ENCODE measurements around the gene PCDH19.

PCDH19 gene

GRCh38 chrX:100263650-100264049, 146.4 kb downstream of the PCDH19 start:
- TF ChIP-seq, protein P1, sequence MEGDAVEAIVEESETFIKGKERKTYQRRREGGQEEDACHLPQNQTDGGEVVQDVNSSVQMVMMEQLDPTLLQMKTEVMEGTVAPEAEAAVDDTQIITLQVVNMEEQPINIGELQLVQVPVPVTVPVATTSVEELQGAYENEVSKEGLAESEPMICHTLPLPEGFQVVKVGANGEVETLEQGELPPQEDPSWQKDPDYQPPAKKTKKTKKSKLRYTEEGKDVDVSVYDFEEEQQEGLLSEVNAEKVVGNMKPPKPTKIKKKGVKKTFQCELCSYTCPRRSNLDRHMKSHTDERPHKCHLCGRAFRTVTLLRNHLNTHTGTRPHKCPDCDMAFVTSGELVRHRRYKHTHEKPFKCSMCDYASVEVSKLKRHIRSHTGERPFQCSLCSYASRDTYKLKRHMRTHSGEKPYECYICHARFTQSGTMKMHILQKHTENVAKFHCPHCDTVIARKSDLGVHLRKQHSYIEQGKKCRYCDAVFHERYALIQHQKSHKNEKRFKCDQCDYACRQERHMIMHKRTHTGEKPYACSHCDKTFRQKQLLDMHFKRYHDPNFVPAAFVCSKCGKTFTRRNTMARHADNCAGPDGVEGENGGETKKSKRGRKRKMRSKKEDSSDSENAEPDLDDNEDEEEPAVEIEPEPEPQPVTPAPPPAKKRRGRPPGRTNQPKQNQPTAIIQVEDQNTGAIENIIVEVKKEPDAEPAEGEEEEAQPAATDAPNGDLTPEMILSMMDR (IDR thresholded peaks at IDR 0.05; ENCODE audit: low read depth, low read length) = no peak
- H3K4me3 ChIP-seq (ENCODE audit: low read depth, low read length) = no peak overlapping the region

- no peak overlapping the region for H3K4me3 ChIP-seq (ENCODE audit: low read depth, low read length)
- TF ChIP-seq, protein P1 (IDR thresholded peaks at IDR 0.05; ENCODE audit: low read depth, low read length) = no peak
Measured at GRCh38 chrX:100248885-100249493, 161.1 kb downstream of the PCDH19 start.

GRCh38 chrX:100247826-100248225, 162.2 kb downstream of the PCDH19 start:
- H3K4me3 ChIP-seq (ENCODE audit: low read depth, low read length) = no peak overlapping the region
- TF ChIP-seq, protein P1 (IDR thresholded peaks at IDR 0.05; ENCODE audit: low read depth, low read length) = no peak

DNA sequence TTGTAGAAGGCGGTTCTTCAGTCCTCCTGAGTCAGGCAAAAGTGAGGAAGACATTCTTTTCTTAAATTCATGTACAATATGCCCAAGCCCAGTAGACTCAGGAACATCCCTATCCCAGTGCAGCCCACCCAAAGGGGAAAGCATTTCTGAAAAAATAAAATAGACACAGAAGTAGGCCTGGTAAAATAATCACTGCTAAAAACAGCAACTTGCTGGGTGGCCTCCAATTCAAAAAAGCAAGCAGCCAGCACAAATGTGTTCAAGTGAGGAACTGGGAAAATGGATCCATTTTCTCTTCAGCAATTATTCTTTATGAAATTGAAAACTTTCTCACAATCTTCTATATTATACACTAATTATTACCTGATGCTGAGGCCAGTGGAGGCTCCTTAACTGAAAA, 165.4 kb downstream of the PCDH19 start:
- TF ChIP-seq, protein P1 (IDR thresholded peaks at IDR 0.05; ENCODE audit: low read depth, low read length) = no peak
- H3K4me3 ChIP-seq (ENCODE audit: low read depth, low read length) = no peak overlapping the region

All from WI38 (cell line).